Measurements from ENCODE around the gene TGM3. TPM values are rescaled to one million over a fixed set of nuclear protein-coding genes. Genes with fewer than 3 reads are reported as not detected.

Gene TGM3
- polyA plus RNA-seq, 3 donors: 0.46 to 2.7 TPM; not detected in 1

- WGBS, 3 donors: 69 to 83% (median 70%) methylated on average over 6 of the region's 6 CpGs
- H3K27ac ChIP-seq (ENCODE audit: low read depth, low read length): no peak overlapping the region
Observed at GRCh38 chr20:2280082-2280481, 15.7 kb upstream of the TGM3 start.

GRCh38 chr20:2281563-2281962 is 14.2 kb upstream of the TGM3 start:
- H3K27ac ChIP-seq (ENCODE audit: low read depth, low read length): no peak overlapping the region
- 89 to 94% (median 90%) methylated on average over 3 of the region's 3 CpGs for WGBS, 3 donors

- WGBS, 3 donors: 89 to 96% (median 92%) methylated on average over 5 of the region's 5 CpGs
- no peak overlapping the region for H3K27ac ChIP-seq (ENCODE audit: low read depth, low read length)
Observed at GRCh38 chr20:2282181-2282580, 13.6 kb upstream of the TGM3 start.

GRCh38 chr20:2283706-2284423 is 11.9 kb upstream of the TGM3 start:
- 76 to 86% (median 85%) methylated on average over 4 of the region's 4 CpGs for WGBS, 3 donors
- H3K27ac ChIP-seq (ENCODE audit: low read depth, low read length): no peak overlapping the region

GRCh38 chr20:2285193-2285592 is 10.6 kb upstream of the TGM3 start:
- 44 to 63% (median 58%) methylated on average over 2 of the region's 2 CpGs for WGBS, 3 donors
- H3K27ac ChIP-seq (ENCODE audit: low read depth, low read length): no peak overlapping the region

- 84 to 91% (median 86%) methylated on average over 4 of the region's 4 CpGs for WGBS, 3 donors
- no peak overlapping the region for H3K27ac ChIP-seq (ENCODE audit: low read depth, low read length)
Observed at GRCh38 chr20:2285613-2286012, 10.2 kb upstream of the TGM3 start.

- H3K27ac ChIP-seq (ENCODE audit: low read depth, low read length): no peak overlapping the region
- WGBS, 3 donors: 89 to 92% (median 92%) methylated on average over 3 of the region's 3 CpGs
Observed at GRCh38 chr20:2287504-2287903, 8.3 kb upstream of the TGM3 start.

- H3K27ac ChIP-seq (ENCODE audit: low read depth, low read length): no peak overlapping the region
- WGBS, 3 donors: 22 to 48% (median 31%) methylated on average over 11 of the region's 11 CpGs
Observed at GRCh38 chr20:2289475-2289874, 6.3 kb upstream of the TGM3 start.

GRCh38 chr20:2290486-2290885 is 5.3 kb upstream of the TGM3 start:
- H3K27ac ChIP-seq (ENCODE audit: low read depth, low read length): no peak overlapping the region
- WGBS, 3 donors: 90 to 96% (median 96%) methylated on average over 5 of the region's 5 CpGs

- no peak overlapping the region for H3K27ac ChIP-seq (ENCODE audit: low read depth, low read length)
- 63 to 93% (median 68%) methylated on average over 8 of the region's 8 CpGs for WGBS, 3 donors
Observed at GRCh38 chr20:2292416-2293110, 3.2 kb upstream of the TGM3 start.

- WGBS, 3 donors: 87 to 92% (median 92%) methylated on average over 11 of the region's 11 CpGs
- no peak overlapping the region for H3K27ac ChIP-seq (ENCODE audit: low read depth, low read length)
Observed at GRCh38 chr20:2293486-2293885, 2.3 kb upstream of the TGM3 start.

- no peak overlapping the region for H3K27ac ChIP-seq (ENCODE audit: low read depth, low read length)
- WGBS, 3 donors: 80 to 86% (median 84%) methylated on average over 4 of the region's 4 CpGs
Observed at GRCh38 chr20:2293971-2294370, 1.8 kb upstream of the TGM3 start.

GRCh38 chr20:2295286-2295685 is 515 bp upstream of the TGM3 start:
- H3K27ac ChIP-seq (ENCODE audit: low read depth, low read length): no peak overlapping the region
- WGBS, 3 donors: 74 to 82% (median 80%) methylated on average over 7 of the region's 7 CpGs

GRCh38 chr20:2296524-2297356 is 939 bp downstream of the TGM3 start:
- 65 to 67% (median 67%) methylated on average over 5 of the region's 5 CpGs for WGBS, 3 donors

GRCh38 chr20:2297357-2297728 is 1.5 kb downstream of the TGM3 start:
- no peak overlapping the region for H3K27ac ChIP-seq (ENCODE audit: low read depth, low read length)
- WGBS, 3 donors: 54 to 61% (median 54%) methylated on average over 7 of the region's 7 CpGs

More at GRCh38 chr20:2296524-2297356, 939 bp downstream of the TGM3 start:
- H3K27ac ChIP-seq (ENCODE audit: low read depth, low read length): no peak overlapping the region

GRCh38 chr20:2298116-2298515 is 2.3 kb downstream of the TGM3 start:
- WGBS, 3 donors: 90 to 98% (median 95%) methylated on average over 2 of the region's 2 CpGs
- no peak overlapping the region for H3K27ac ChIP-seq (ENCODE audit: low read depth, low read length)

- H3K27ac ChIP-seq (ENCODE audit: low read depth, low read length): no peak overlapping the region
- WGBS, 3 donors: 85 to 89% (median 85%) methylated on average over 5 of the region's 5 CpGs
Observed at GRCh38 chr20:2298701-2299100, 2.9 kb downstream of the TGM3 start.

GRCh38 chr20:2299301-2299700 is 3.5 kb downstream of the TGM3 start:
- H3K27ac ChIP-seq (ENCODE audit: low read depth, low read length): no peak overlapping the region
- WGBS, 3 donors: 38 to 56% (median 54%) methylated on average over 9 of the region's 9 CpGs

GRCh38 chr20:2300002-2300401 is 4.2 kb downstream of the TGM3 start:
- H3K27ac ChIP-seq (ENCODE audit: low read depth, low read length): no peak overlapping the region

Data from adipose tissue (tissue), 3 donors.